HCT116 (cell line): Measurements from ENCODE around the gene BECN2. TPM values are rescaled to one million over a fixed set of nuclear protein-coding genes. Genes with fewer than 3 reads are reported as not detected.

Experiments
- ATAC-seq: fragments of 200-7000 bp; cut with Tn5 transposase; 2 replicates; pipeline ENCODE4 v1.9.1; 2020; ENCODE audit warnings: mild to moderate bottlenecking, moderate library complexity
- BruUV-seq: library from RNA; stranded (reverse); fragments of 400-500 nt; replicated peaks from 2 replicates; lab custom pipeline; 2021; lab: Mats Ljungman, UMichigan
- CTCF ChIA-PET: fragments of 300-600 bp; sonication (Branson Sonifier 250); formaldehyde crosslinking; loops from one replicate; lab custom pipeline; 2021; ENCODE audit warnings: antibody characterized with exemption; lab: Charles Lee
- POLR2A ChIA-PET: fragments of 300-600, 350-600 bp; sonication (Branson Sonifier 250); formaldehyde crosslinking; loops from one replicate; lab custom pipeline; 2021; ENCODE audit warnings: antibody characterized with exemption; lab: Charles Lee
- RAD21 ChIA-PET, 2 experiments: fragments of 300-600 bp; sonication (Branson Sonifier 250); formaldehyde crosslinking; loops; one replicate each; lab custom pipeline; 2023; ENCODE audit warnings: low total read pairs in 2 of 2; ENCODE audit not compliant: uncharacterized antibody in 2 of 2, unreplicated experiment in 2 of 2, low non-redundant PET in 1 of 2; lab: Charles Lee
- DNase-seq: peaks from one replicate; pipeline ENCODE4 v3.0.0-alpha.2; 2010; ENCODE audit warnings: low read depth, low spot score
- H2AFZ ChIP-seq: fragments of 200-600 bp; shearing (Covaris generic), sonication (generic); 2 replicates; pipeline ENCODE4 v1.6.1; 2017; ENCODE audit warnings: low read depth, mixed run types, mixed read lengths, antibody characterized with exemption, low read length; ENCODE audit not compliant: poor library complexity, severe bottlenecking
- H3K27ac ChIP-seq: 2 replicates; pipeline ENCODE4 v1.5.1; 2012; ENCODE audit warnings: low read depth, low read length
- H3K27me3 ChIP-seq: fragments of 200-600 bp; sonication (generic); 2 replicates; pipeline ENCODE4 v1.6.1; 2016; ENCODE audit warnings: mixed run types, low read length, mixed read lengths; ENCODE audit not compliant: insufficient read depth
- H3K36me3 ChIP-seq, 2 experiments: fragments of 200-500 bp in 1 of 2; fragments of 200-600 bp in 1 of 2; sonication (Bioruptor generic) in 1 of 2; sonication (generic) in 1 of 2; 2 replicates each; pipeline versions ENCODE4 v1.5.1 to v1.6.1; 2014 to 2016; ENCODE audit warnings: low read length in 2 of 2, inconsistent platforms in 1 of 2, mixed read lengths in 1 of 2, mixed run types in 1 of 2; ENCODE audit not compliant: insufficient read depth in 2 of 2, control insufficient read depth in 1 of 2
- H3K4me1 ChIP-seq, 2 experiments: fragments of 200-600 bp in 1 of 2; sonication (generic) in 1 of 2; 2 replicates each; pipeline versions ENCODE4 v1.5.1 to v1.6.1; 2012 to 2017; ENCODE audit warnings: low read length in 2 of 2, inconsistent platforms in 1 of 2, mild to moderate bottlenecking in 1 of 2, mixed read lengths in 1 of 2, mixed run types in 1 of 2, moderate library complexity in 1 of 2; ENCODE audit not compliant: insufficient read depth in 2 of 2, control insufficient read depth in 1 of 2
- H3K4me2 ChIP-seq: fragments of 200-600 bp; sonication (generic); 2 replicates; pipeline ENCODE4 v1.6.1; 2017; ENCODE audit warnings: mixed run types, low read length, mixed read lengths
- H3K4me3 ChIP-seq, 2 experiments: fragments of 200-600 bp in 1 of 2; sonication (generic) in 1 of 2; replicated peaks in 1 of 2; 2 replicates each; pipeline ENCODE4 v1.5.1; 2011 to 2016; ENCODE audit warnings: low read length in 2 of 2, control low read depth in 1 of 2, low read depth in 1 of 2, mild to moderate bottlenecking in 1 of 2, mixed read lengths in 1 of 2, mixed run types in 1 of 2
- H3K79me2 ChIP-seq: fragments of 200-600 bp; sonication (generic); 2 replicates; pipeline ENCODE4 v1.6.1; 2017; ENCODE audit warnings: mild to moderate bottlenecking, mixed run types, low read length, moderate library complexity, mixed read lengths; ENCODE audit not compliant: insufficient read depth
- H3K9ac ChIP-seq: fragments of 200-600 bp; sonication (generic); 2 replicates; pipeline ENCODE4 v1.6.1; 2016; ENCODE audit warnings: low read length, mixed read lengths
- H3K9me2 ChIP-seq: fragments of 200-600 bp; sonication (generic), shearing (Covaris generic); 2 replicates; pipeline ENCODE4 v1.6.1; 2017; ENCODE audit warnings: mixed run types, mild to moderate bottlenecking, moderate library complexity; ENCODE audit not compliant: insufficient read depth
- H3K9me3 ChIP-seq, 2 experiments: fragments of 200-500 bp in 1 of 2; fragments of 200-600 bp in 1 of 2; sonication (Bioruptor generic) in 1 of 2; sonication (generic) in 1 of 2; 2 replicates each; pipeline ENCODE4 v1.6.1; 2014 to 2017; ENCODE audit warnings: low read length in 2 of 2, mixed read lengths in 2 of 2, inconsistent platforms in 1 of 2, low read depth in 1 of 2, mild to moderate bottlenecking in 1 of 2, mixed run types in 1 of 2, moderate library complexity in 1 of 2; ENCODE audit not compliant: control insufficient read depth in 1 of 2, insufficient read depth in 1 of 2
- H4K20me1 ChIP-seq: fragments of 200-600 bp; sonication (generic), shearing (Covaris generic); 2 replicates; pipeline ENCODE4 v1.6.1; 2017; ENCODE audit warnings: mixed run types, mild to moderate bottlenecking, moderate library complexity; ENCODE audit not compliant: insufficient read depth
- ATF3 ChIP-seq: IDR thresholded peaks from 2 replicates; pipeline ENCODE4 v1.6.1; 2012
- CBX3 ChIP-seq: IDR thresholded peaks from 2 replicates; pipeline ENCODE4 v1.6.1; 2012; ENCODE audit warnings: low read depth
- EGR1 ChIP-seq: IDR thresholded peaks from 2 replicates; pipeline ENCODE4 v1.6.1; 2012; ENCODE audit warnings: low read depth
- EZH2 ChIP-seq: fragments of 200-600 bp; sonication (generic); IDR thresholded peaks from 2 replicates; pipeline ENCODE4 v1.6.1; 2017; ENCODE audit warnings: antibody characterized with exemption, mixed run types
- EZH2phosphoT487 ChIP-seq: fragments of 200-600 bp; IDR thresholded peaks from 2 replicates; pipeline ENCODE4 v1.6.1; 2018; ENCODE audit warnings: antibody characterized with exemption, borderline replicate concordance
- SP1 ChIP-seq: IDR thresholded peaks from 2 replicates; pipeline ENCODE4 v1.6.1; 2012; ENCODE audit warnings: low read depth
- SRF ChIP-seq: IDR thresholded peaks from 2 replicates; pipeline ENCODE4 v1.6.1; 2012; ENCODE audit warnings: low read depth
- ZBTB33 ChIP-seq: IDR thresholded peaks from 2 replicates; pipeline ENCODE4 v1.6.1; 2011; ENCODE audit warnings: mild to moderate bottlenecking, low read length, moderate library complexity; ENCODE audit not compliant: insufficient replicate concordance; ENCODE audit errors: extremely low read depth
- ZNF274 ChIP-seq: fragments of 200-500 bp; sonication (Bioruptor generic); IDR thresholded peaks from 2 replicates; pipeline ENCODE4 v1.6.1; 2014; ENCODE audit warnings: mild to moderate bottlenecking, low read depth, low read length, inconsistent platforms
- intact Hi-C: fragments of 100-400 bp; cut with micrococcal nuclease; formaldehyde crosslinking; loops from 2 replicates; pipeline ENCODE4 v1.10.0; 2022
- total RNA-seq: library from RNA; stranded (reverse); gene quantifications from one replicate; pipeline ENCODE4 v1.2.1, GENCODE V29; 2021; ENCODE audit not compliant: unreplicated experiment

Gene BECN2
- total RNA-seq, 1 experiment from 2014 or later, result not detected

GRCh38 chr1:241934201-241934848 lies 23.2 kb upstream of the BECN2 start:
- H3K9ac ChIP-seq, result no peak overlapping the region
- POLR2A ChIA-PET, result no interaction called here
- H3K4me2 ChIP-seq, result no peak overlapping the region
- DNase-seq, result no peak
- intact Hi-C loops, result no loop called here
- no peak for ATAC-seq
- no peak overlapping the region for H3K27ac ChIP-seq
- no peak overlapping the region for H2AFZ ChIP-seq
- H3K4me3 ChIP-seq, result no peak overlapping the region
- RAD21 ChIA-PET, result no interaction called here
- CTCF ChIA-PET, result no interaction called here
- H3K79me2 ChIP-seq, result no peaks in the 10 kb centered on the region
- no peaks in the 10 kb centered on the region for H3K9me2 ChIP-seq
- no peaks in the 10 kb centered on the region for H3K9me3 ChIP-seq
- H3K27me3 ChIP-seq, result no peaks in the 10 kb centered on the region
- peaks cover 0 to 7% of the 10 kb centered on the region in 2 experiments; a peak in 2 of 4 replicates for H3K4me1 ChIP-seq
- H4K20me1 ChIP-seq, result no peaks in the 10 kb centered on the region
- no peaks in the 10 kb centered on the region for H3K36me3 ChIP-seq
- BruUV-seq, result no TSS peak
- TF ChIP-seq SRF (no peak), CBX3 (no peak), SP1 (no peak), ATF3 (no peak), ZBTB33 (no peak), EGR1 (no peak), EZH2phosphoT487 (no peak), ZNF274 (no peak), EZH2 (no peak)
